ENCODE results near the gene HSBP1L1. TPM values are rescaled to one million over a fixed set of nuclear protein-coding genes. Genes with fewer than 3 reads are reported as not detected.
A peak's percentile ranks its signal among the peaks of the same experiment; 100 is the strongest.
"Not testable (repeated sequence)": the region's sequence is repeated elsewhere in the genome, so short reads cannot be mapped to it uniquely, and the experiment has no call there.

Gene HSBP1L1
- total RNA-seq, 3 donors from 2014 or later, result 24.6 to 42.1 (median 38.3) TPM

DNA sequence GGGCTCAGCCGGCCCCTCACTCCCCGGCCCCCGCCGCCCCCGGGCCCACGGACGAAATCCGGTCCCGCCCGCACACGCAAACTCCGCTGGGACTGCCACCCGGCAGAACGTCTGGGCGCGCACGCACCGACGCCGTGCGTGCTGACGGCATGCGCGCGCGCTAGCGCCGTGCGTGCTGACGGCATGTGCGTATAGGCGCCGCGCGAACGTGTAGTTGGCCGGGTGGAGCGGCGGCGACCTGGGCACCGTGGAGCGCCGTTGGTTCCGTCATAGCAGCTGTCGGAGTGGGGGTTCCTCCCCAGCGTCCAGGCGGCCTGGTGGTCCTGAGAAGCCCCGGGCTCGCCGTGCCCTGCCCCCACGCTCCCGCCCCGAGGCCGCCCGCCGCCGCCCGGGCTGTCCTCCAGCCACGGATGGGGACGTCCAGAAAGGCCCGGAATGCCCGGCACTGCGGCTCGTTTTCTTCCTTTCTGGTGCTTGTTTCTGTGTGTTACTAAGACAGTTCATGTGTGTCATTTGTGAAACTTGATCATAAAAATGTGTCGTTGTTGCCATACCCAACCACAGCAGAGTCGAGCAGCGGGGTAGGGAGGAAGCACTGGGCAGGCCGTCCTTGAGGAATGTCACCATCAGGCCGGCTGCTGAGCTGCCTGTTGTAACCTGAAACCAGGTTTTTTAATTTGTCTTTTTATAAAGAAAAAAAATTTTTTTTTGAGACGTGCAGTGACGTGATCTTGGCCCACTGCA is 24.2 kb downstream of the HSBP1L1 start, which contains the start of gene TXNL4A:
TXNL4A (minus strand) TSS at position 113 of the 744 bp plus-strand sequence. CDS start 171 bp downstream, outside the sequence.
- Histone ChIP-seq H3K27ac (peak within 1 kb of the TSS; percentile 94 to 98), H3K4me1 (peaks cover 4 to 11% of the 10 kb centered on the region in 2 donors), H3K4me3 (peak within 1 kb of the TSS; percentile 89 to 91 (median 90)), H3K27me3 (no peaks in the 10 kb centered on the region), H3K9me3 (no peaks in the 10 kb centered on the region), H3K36me3 (no peaks in the 10 kb centered on the region)
- peak; percentile 70 to 75 for DNase-seq (ENCODE audit: low spot score in 2 of 2)
- intact Hi-C loops (cut with DNase I; ENCODE audit: low total_unique reads), result no loop called here
- TF ChIP-seq POLR2AphosphoS5 (IDR thresholded peaks at IDR 0.05), result peak; percentile 58 to 94 (median 94)
- TF ChIP-seq, protein P1, sequence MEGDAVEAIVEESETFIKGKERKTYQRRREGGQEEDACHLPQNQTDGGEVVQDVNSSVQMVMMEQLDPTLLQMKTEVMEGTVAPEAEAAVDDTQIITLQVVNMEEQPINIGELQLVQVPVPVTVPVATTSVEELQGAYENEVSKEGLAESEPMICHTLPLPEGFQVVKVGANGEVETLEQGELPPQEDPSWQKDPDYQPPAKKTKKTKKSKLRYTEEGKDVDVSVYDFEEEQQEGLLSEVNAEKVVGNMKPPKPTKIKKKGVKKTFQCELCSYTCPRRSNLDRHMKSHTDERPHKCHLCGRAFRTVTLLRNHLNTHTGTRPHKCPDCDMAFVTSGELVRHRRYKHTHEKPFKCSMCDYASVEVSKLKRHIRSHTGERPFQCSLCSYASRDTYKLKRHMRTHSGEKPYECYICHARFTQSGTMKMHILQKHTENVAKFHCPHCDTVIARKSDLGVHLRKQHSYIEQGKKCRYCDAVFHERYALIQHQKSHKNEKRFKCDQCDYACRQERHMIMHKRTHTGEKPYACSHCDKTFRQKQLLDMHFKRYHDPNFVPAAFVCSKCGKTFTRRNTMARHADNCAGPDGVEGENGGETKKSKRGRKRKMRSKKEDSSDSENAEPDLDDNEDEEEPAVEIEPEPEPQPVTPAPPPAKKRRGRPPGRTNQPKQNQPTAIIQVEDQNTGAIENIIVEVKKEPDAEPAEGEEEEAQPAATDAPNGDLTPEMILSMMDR (IDR thresholded peaks at IDR 0.05), result peak in 1 of 3 donors; percentile 14
- peak; percentile 48 for TF ChIP-seq POLR2A (IDR thresholded peaks at IDR 0.05)

DNA sequence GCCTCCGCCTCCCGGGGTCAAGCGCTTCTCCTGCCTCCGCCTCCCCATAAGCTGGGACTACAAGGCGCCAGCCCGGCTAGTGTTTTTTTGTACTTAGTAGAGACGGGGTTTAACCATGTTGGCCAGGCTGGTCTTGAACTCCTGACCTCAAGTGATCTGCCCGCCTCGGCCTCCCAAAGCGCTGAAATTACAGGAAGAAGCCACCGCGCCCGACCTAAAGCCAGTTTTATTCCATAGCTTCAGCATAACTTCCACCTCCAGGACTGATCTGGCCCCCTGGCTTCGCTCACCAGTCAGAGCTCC is 24.7 kb downstream of the HSBP1L1 start:
- H3K36me3 ChIP-seq, result no peaks in the 10 kb centered on the region
- H3K27ac ChIP-seq, result peak overlapping the region; percentile 94 to 98
- no peaks in the 10 kb centered on the region for H3K27me3 ChIP-seq
- no peaks in the 10 kb centered on the region for H3K9me3 ChIP-seq
- H3K4me1 ChIP-seq, result peaks cover 4 to 11% of the 10 kb centered on the region in 2 donors
- H3K4me3 ChIP-seq, result peak overlapping the region; percentile 89 to 91 (median 90)
- TF ChIP-seq POLR2AphosphoS5 (IDR thresholded peaks at IDR 0.05) (no peak), POLR2A (IDR thresholded peaks at IDR 0.05) (no peak)
- TF ChIP-seq, protein P1 (IDR thresholded peaks at IDR 0.05), result no peak
- intact Hi-C loops (cut with DNase I; ENCODE audit: low total_unique reads), result no loop called here
- no peak for DNase-seq (ENCODE audit: low spot score in 2 of 2)

DNA sequence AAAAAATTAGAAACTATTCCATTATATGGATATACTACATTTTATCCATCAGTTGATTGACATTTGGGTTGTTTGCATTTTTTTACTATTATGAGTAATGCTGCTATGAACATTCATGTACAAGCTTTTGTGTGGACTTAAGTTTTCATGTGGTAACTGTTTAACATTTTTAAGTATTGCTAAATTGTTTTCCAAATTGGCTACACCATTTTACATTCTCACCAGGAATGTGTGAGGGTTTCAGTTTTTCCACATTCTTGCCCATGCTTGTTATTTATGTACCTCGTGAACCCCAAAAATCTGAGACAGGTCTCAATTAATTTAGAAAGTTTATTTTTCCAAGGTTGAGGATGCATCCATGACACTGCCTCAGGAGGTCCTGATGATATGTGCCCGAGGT is 27.1 kb downstream of the HSBP1L1 start:
- DNase-seq (ENCODE audit: low spot score in 2 of 2), result no peak
- no peaks in the 10 kb centered on the region for H3K9me3 ChIP-seq
- peaks cover 4 to 10% of the 10 kb centered on the region in 2 donors for H3K4me1 ChIP-seq
- H3K27ac ChIP-seq, result no peak overlapping the region
- TF ChIP-seq POLR2AphosphoS5 (IDR thresholded peaks at IDR 0.05), result no peak
- TF ChIP-seq, protein P1 (IDR thresholded peaks at IDR 0.05), result no peak
- TF ChIP-seq POLR2A (IDR thresholded peaks at IDR 0.05), result no peak
- no peaks in the 10 kb centered on the region for H3K36me3 ChIP-seq
- H3K4me3 ChIP-seq, result no peak overlapping the region
- H3K27me3 ChIP-seq, result no peaks in the 10 kb centered on the region
- intact Hi-C loops (cut with DNase I; ENCODE audit: low total_unique reads), result no loop called here

DNA sequence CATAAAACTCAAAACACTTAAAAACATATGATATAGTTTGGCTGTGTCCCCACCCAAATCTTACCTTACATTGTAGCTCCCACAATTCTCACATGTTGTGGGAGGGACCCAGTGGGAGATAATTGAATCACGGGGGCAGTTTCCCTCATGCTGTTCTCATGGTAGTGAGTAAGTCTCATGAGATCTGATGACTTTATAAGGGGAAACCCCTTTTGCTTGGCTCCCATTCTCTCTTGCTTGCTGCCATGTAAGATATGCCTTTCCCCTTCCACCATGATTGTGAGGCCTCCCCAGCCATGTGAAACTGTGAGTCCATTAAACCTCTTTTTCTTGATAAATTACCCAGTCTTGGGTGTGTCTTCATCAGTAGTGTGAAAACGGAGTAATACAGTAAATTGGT is 35.3 kb downstream of the HSBP1L1 start:
- intact Hi-C loops (cut with DNase I; ENCODE audit: low total_unique reads); H3K27me3 ChIP-seq; H3K36me3 ChIP-seq; H3K4me3 ChIP-seq; H3K27ac ChIP-seq; DNase-seq (ENCODE audit: low spot score in 2 of 2); H3K4me1 ChIP-seq: not testable (repeated sequence)
- H3K9me3 ChIP-seq, result peaks cover 15 to 17% of the 10 kb centered on the region in 2 donors

DNA sequence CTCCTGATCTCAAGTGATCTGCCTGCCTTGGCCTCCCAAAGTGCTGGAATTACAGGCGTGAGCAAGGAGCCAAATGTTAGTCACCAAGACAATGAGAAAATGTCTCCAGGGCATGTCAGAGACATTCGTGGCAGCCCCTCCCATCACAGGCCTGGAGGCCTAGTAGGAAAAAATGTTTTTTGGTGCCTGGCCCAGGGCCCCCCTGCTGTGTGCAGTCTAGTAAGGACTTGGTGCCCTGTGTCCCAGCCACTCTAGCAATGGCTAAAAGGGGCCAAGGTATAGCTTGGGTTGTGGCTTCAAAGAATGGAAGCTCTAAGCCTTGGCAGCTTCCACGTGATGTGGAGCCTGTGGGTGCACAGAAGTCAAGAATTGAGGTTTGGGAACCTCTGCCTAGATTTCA is 36.4 kb downstream of the HSBP1L1 start:
- DNase-seq (ENCODE audit: low spot score in 2 of 2), result no peak
- Histone ChIP-seq H3K27ac (no peak overlapping the region), H3K36me3 (no peaks in the 10 kb centered on the region), H3K9me3 (peaks cover 15 to 17% of the 10 kb centered on the region in 2 donors), H3K27me3 (no peaks in the 10 kb centered on the region), H3K4me3 (no peak overlapping the region), H3K4me1 (no peaks in the 10 kb centered on the region)
- TF ChIP-seq POLR2AphosphoS5 (IDR thresholded peaks at IDR 0.05), result no peak
- TF ChIP-seq POLR2A (IDR thresholded peaks at IDR 0.05), result no peak
- TF ChIP-seq, protein P1 (IDR thresholded peaks at IDR 0.05), result no peak
- intact Hi-C loops (cut with DNase I; ENCODE audit: low total_unique reads), result no loop called here

All from breast epithelium (tissue), 4 donors.